OCI-LY1 (cell line): ENCODE data around the gene TRPM3.

ENCODE experiments used
- CTCF ChIP-seq: fragments of 200-600 bp; sonication (generic), shearing (Covaris generic); IDR thresholded peaks from 2 replicates; pipeline ENCODE4 v1.5.1; 2017; ENCODE audit warnings: mild to moderate bottlenecking, antibody characterized with exemption, low read length, moderate library complexity, mixed read lengths
- EZH2 ChIP-seq: fragments of 200-600 bp; sonication (generic), shearing (Covaris generic); IDR thresholded peaks from 2 replicates; pipeline ENCODE4 v1.8.0; 2017; ENCODE audit warnings: borderline replicate concordance, mixed run types, mild to moderate bottlenecking, antibody characterized with exemption, low read length, moderate library complexity, mixed read lengths

GRCh38 chr9:70534471-70534870 lies 587.0 kb downstream of the TRPM3 start:
- TF ChIP-seq CTCF (no peak), EZH2 (no peak)
